Ishikawa (cell line): ENCODE measurements around the gene TMEM117.

Experiments used
- CEBPB ChIP-seq: IDR thresholded peaks from 2 replicates; pipeline ENCODE4 v1.6.1; 2012
- CREB1 ChIP-seq: IDR thresholded peaks from 2 replicates; pipeline ENCODE4 v1.6.1; 2012; ENCODE audit warnings: low read depth
- EGR1 ChIP-seq: IDR thresholded peaks from 2 replicates; pipeline ENCODE4 v1.6.1; 2012
- EP300 ChIP-seq: IDR thresholded peaks from 2 replicates; pipeline ENCODE4 v1.6.1; 2012; ENCODE audit warnings: borderline replicate concordance
- FOXM1 ChIP-seq: IDR thresholded peaks from 2 replicates; pipeline ENCODE4 v1.6.1; 2012; ENCODE audit warnings: low read depth, borderline replicate concordance
- NFIC ChIP-seq: IDR thresholded peaks from 2 replicates; pipeline ENCODE4 v1.6.1; 2012
- RAD21 ChIP-seq: IDR thresholded peaks from 2 replicates; pipeline ENCODE4 v1.6.1; 2012; ENCODE audit warnings: low read depth
- TAF1 ChIP-seq: IDR thresholded peaks from 2 replicates; pipeline ENCODE4 v1.6.1; 2012; ENCODE audit warnings: low read depth, mild to moderate bottlenecking
- TCF12 ChIP-seq: IDR thresholded peaks from 2 replicates; pipeline ENCODE4 v1.6.1; 2012; ENCODE audit warnings: low read depth
- TEAD4 ChIP-seq: IDR thresholded peaks from 2 replicates; pipeline ENCODE4 v1.6.1; 2012
- YY1 ChIP-seq: IDR thresholded peaks from 2 replicates; pipeline ENCODE4 v1.6.1; 2012; ENCODE audit warnings: low read depth
- ZBTB7A ChIP-seq: IDR thresholded peaks from 2 replicates; pipeline ENCODE4 v1.6.1; 2012; ENCODE audit warnings: low read depth
- TF ChIP-seq, protein P1 (sequence below): IDR thresholded peaks from 2 replicates; pipeline ENCODE4 v1.6.1; 2012
- TF ChIP-seq, protein P2 (sequence below): IDR thresholded peaks from 2 replicates; pipeline ENCODE4 v1.6.1; 2012; ENCODE audit warnings: low read depth, mild to moderate bottlenecking
- TF ChIP-seq, protein P3 (sequence below): IDR thresholded peaks from 2 replicates; pipeline ENCODE4 v1.6.1; 2012

The TMEM117 gene

DNA sequence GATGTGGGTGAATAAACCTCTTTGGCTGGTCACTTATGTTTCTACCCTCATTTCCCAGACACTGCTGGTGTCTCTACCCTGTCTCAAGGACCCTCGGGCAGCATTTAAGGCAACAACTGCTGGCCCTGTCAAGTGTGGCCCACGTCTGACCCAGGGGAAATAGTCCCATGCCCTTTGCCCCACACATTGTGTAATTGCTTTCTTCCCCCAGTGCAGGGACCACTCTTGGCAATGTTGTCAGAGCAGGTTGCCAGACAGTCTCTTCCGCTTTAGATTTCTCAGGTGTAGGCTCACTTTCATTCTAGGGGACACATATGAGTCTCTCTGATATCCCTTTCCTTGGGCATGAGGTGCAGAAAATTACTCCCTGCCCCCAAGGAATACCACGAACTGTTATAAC is 216.7 kb downstream of the TMEM117 start:
- TF ChIP-seq, protein P1, sequence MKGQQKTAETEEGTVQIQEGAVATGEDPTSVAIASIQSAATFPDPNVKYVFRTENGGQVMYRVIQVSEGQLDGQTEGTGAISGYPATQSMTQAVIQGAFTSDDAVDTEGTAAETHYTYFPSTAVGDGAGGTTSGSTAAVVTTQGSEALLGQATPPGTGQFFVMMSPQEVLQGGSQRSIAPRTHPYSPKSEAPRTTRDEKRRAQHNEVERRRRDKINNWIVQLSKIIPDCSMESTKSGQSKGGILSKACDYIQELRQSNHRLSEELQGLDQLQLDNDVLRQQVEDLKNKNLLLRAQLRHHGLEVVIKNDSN, result no peak
- TF ChIP-seq TEAD4 (no peak), YY1 (no peak), EP300 (no peak), NFIC (no peak), TAF1 (no peak), EGR1 (no peak)
- TF ChIP-seq, protein P2, sequence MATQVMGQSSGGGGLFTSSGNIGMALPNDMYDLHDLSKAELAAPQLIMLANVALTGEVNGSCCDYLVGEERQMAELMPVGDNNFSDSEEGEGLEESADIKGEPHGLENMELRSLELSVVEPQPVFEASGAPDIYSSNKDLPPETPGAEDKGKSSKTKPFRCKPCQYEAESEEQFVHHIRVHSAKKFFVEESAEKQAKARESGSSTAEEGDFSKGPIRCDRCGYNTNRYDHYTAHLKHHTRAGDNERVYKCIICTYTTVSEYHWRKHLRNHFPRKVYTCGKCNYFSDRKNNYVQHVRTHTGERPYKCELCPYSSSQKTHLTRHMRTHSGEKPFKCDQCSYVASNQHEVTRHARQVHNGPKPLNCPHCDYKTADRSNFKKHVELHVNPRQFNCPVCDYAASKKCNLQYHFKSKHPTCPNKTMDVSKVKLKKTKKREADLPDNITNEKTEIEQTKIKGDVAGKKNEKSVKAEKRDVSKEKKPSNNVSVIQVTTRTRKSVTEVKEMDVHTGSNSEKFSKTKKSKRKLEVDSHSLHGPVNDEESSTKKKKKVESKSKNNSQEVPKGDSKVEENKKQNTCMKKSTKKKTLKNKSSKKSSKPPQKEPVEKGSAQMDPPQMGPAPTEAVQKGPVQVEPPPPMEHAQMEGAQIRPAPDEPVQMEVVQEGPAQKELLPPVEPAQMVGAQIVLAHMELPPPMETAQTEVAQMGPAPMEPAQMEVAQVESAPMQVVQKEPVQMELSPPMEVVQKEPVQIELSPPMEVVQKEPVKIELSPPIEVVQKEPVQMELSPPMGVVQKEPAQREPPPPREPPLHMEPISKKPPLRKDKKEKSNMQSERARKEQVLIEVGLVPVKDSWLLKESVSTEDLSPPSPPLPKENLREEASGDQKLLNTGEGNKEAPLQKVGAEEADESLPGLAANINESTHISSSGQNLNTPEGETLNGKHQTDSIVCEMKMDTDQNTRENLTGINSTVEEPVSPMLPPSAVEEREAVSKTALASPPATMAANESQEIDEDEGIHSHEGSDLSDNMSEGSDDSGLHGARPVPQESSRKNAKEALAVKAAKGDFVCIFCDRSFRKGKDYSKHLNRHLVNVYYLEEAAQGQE, result no peak

DNA sequence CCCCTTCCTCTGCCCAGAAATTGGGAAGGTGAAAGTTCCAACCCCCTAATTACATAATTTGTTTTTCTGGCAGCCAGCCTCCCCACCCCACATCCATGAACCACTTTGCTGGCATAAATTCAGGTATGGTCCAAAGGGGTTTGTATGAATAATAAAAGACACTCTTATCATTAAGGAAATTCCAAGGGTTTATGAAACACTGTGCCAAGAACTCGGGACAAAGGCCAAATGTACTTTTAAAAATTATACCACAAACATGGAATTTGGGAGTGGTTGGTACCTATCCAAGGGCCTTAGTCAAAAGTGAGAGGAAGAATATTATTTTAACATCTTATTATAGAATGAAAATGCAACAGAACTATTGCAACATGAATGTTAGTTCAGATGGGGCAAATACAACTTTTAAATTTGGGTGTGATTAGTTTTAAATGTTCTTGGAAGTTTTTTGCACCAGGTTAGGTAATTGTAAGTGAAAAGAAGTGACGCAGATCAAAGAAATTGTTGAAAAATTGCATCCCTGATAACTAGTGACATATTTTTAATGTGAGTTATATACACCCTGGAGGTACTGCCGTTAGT is 217.8 kb downstream of the TMEM117 start:
- TF ChIP-seq, protein P2, result no peak
- TF ChIP-seq YY1, result no peak
- TF ChIP-seq RAD21, result no peak
- no peak for TF ChIP-seq EGR1
- TF ChIP-seq TEAD4, result no peak
- TF ChIP-seq, protein P1, result no peak
- TF ChIP-seq, protein P3, sequence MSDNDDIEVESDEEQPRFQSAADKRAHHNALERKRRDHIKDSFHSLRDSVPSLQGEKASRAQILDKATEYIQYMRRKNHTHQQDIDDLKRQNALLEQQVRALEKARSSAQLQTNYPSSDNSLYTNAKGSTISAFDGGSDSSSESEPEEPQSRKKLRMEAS, result no peak
- peak; percentile 25; the same call in 1 of the 2 replicates for TF ChIP-seq EP300
- peak; percentile 74 for TF ChIP-seq NFIC
- TF ChIP-seq ZBTB7A, result no peak

DNA sequence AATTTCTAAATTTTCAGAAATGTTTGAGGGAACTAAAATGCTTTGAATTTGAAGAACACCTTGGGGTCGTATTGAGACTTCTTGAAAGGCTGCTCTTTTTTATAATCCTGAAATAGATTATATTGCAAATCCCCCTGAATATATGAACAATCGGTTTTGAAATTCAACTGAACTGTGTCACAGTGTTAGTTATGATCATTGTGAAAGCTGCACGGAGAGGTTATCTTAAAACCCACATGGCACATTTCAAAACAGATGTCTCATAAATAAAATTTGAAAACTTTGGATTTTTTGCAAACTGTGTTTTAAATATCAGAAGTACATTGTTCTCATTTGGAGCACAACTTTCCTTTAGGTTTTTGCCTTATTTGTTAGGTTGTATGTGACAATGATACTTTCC is 218.4 kb downstream of the TMEM117 start:
- TF ChIP-seq, protein P2, result no peak
- TF ChIP-seq TAF1, result no peak
- TF ChIP-seq, protein P3, result no peak
- TF ChIP-seq NFIC, result no peak
- no peak for TF ChIP-seq TCF12
- TF ChIP-seq, protein P1, result no peak
- no peak for TF ChIP-seq EP300
- no peak for TF ChIP-seq RAD21
- no peak for TF ChIP-seq CREB1
- no peak for TF ChIP-seq ZBTB7A
- TF ChIP-seq EGR1, result no peak
- TF ChIP-seq CEBPB, result no peak
- no peak for TF ChIP-seq FOXM1
- no peak for TF ChIP-seq YY1

DNA sequence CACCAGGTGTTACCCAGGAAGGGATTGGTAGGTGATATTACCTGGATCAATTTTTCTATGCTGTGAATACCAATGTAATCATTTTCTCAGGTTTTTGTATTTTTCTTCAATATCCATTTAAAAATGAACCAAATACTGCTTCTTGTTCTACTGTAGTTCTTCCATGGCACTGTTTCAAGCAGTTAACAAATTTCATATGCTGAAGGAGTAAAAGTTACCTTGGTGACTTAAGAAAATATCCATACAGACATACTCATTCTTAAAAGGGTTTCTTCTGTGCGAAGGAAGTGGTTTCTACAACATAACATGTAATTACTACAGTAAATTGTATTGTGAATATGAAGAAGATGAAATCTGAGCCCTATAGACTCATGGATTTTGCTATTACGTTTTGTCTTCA is 222.5 kb downstream of the TMEM117 start:
- TF ChIP-seq EGR1 (no peak), ZBTB7A (no peak), EP300 (no peak), CEBPB (no peak), TEAD4 (no peak), CREB1 (no peak), YY1 (no peak), FOXM1 (no peak), TAF1 (no peak), TCF12 (no peak), RAD21 (no peak), NFIC (no peak)
- TF ChIP-seq, protein P1, result no peak
- TF ChIP-seq, protein P3, result no peak
- TF ChIP-seq, protein P2, result no peak
